Peyer's patch (tissue), 4 donors: ENCODE data around the gene WNT9A.

ENCODE experiments used
- POLR2A ChIP-seq, 2 donors: fragments of 450-650 bp; IDR thresholded peaks; one replicate each; pipeline ENCODE4 v1.5.1; 2017; ENCODE audit warnings: antibody characterized with exemption in 2 of 2, mild to moderate bottlenecking in 2 of 2, moderate library complexity in 2 of 2
- TF ChIP-seq, protein P1 (sequence below), 6 experiments: fragments of 450-650 bp in 4 of 6; fragments of 200-600 bp in 2 of 6; sonication (generic) in 1 of 6; IDR thresholded peaks; one replicate each; pipeline ENCODE4 v1.5.1; 2017 to 2019; ENCODE audit warnings: antibody characterized with exemption in 6 of 6, mild to moderate bottlenecking in 3 of 6, moderate library complexity in 1 of 6

DNA sequence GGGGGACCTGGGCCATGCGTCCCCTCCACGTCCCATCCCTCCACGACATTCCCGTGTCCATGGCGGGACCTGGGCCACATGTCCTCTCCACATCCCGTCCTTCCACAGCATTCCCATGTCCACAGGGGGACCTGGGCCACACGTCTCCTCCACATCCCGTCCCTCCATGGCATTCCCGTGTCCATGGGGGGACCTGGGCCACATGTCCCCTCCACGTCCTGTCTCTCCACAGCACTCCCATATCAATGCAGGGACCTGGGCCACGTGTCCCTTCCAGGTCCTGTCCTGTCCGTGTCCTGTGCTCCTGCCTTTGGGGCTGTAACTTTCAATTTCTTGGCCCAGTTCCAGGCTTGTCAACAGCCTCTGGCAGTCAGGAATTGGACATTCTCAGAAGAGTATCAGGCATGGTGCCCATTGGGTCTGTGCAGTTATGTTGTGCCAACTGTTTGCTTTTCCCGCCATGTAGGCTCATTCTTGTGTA lies 47.1 kb downstream of the WNT9A start:
- no peak for TF ChIP-seq POLR2A (IDR thresholded peaks at IDR 0.05)
- TF ChIP-seq, protein P1, sequence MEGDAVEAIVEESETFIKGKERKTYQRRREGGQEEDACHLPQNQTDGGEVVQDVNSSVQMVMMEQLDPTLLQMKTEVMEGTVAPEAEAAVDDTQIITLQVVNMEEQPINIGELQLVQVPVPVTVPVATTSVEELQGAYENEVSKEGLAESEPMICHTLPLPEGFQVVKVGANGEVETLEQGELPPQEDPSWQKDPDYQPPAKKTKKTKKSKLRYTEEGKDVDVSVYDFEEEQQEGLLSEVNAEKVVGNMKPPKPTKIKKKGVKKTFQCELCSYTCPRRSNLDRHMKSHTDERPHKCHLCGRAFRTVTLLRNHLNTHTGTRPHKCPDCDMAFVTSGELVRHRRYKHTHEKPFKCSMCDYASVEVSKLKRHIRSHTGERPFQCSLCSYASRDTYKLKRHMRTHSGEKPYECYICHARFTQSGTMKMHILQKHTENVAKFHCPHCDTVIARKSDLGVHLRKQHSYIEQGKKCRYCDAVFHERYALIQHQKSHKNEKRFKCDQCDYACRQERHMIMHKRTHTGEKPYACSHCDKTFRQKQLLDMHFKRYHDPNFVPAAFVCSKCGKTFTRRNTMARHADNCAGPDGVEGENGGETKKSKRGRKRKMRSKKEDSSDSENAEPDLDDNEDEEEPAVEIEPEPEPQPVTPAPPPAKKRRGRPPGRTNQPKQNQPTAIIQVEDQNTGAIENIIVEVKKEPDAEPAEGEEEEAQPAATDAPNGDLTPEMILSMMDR (IDR thresholded peaks at IDR 0.05) = no peak
